Esophagus (tissue), 2 donors: Measurements from ENCODE around the gene TMCC1. TPM values are rescaled to one million over a fixed set of nuclear protein-coding genes. Genes with fewer than 3 reads are reported as not detected.

Source experiments
- H3K27ac ChIP-seq, 2 donors: one replicate each; pipeline ENCODE4 v1.5.1; 2013; ENCODE audit warnings: low read depth in 2 of 2, mild to moderate bottlenecking in 2 of 2, inconsistent platforms in 1 of 2, low read length in 1 of 2, moderate library complexity in 1 of 2
- H3K27me3 ChIP-seq, 2 donors: one replicate each; pipeline ENCODE4 v1.6.1; 2013; ENCODE audit warnings: low read length in 2 of 2, control low read depth in 1 of 2, mild to moderate bottlenecking in 1 of 2; ENCODE audit not compliant: insufficient read depth in 2 of 2, control insufficient read depth in 1 of 2
- H3K36me3 ChIP-seq, 2 donors: one replicate each; pipeline ENCODE4 v1.6.1; 2013; ENCODE audit warnings: low read length in 1 of 2; ENCODE audit not compliant: control insufficient read depth in 2 of 2, insufficient read depth in 2 of 2
- H3K4me1 ChIP-seq, 2 donors: one replicate each; pipeline ENCODE4 v1.6.1; 2013; ENCODE audit warnings: low read length in 1 of 2; ENCODE audit not compliant: control insufficient read depth in 2 of 2, insufficient read depth in 2 of 2
- H3K4me3 ChIP-seq, 2 donors: one replicate each; pipeline ENCODE4 v1.5.1; 2013; ENCODE audit warnings: low read length in 2 of 2, mild to moderate bottlenecking in 2 of 2, low read depth in 1 of 2, moderate library complexity in 1 of 2
- H3K9me3 ChIP-seq, 2 donors: one replicate each; pipeline ENCODE4 v1.6.1; 2013; ENCODE audit warnings: mild to moderate bottlenecking in 2 of 2, low read depth in 1 of 2, low read length in 1 of 2, moderate library complexity in 1 of 2; ENCODE audit not compliant: control insufficient read depth in 2 of 2, insufficient read depth in 1 of 2
- whole genome bisulfite sequencing, 2 donors: extraction: QIAGEN DNeasy Blood & Tissue Kit; methylation state at CpG; one replicate each; pipeline ENCODE4 v1.1.7; 2013; 5-methylcytosine and 5-hydroxymethylcytosine counted together
- polyA plus RNA-seq, 2 donors: library from polyadenylated mRNA; stranded (reverse); fragments of 200-250 nt; gene quantifications; one replicate each; pipeline ENCODE4 v1.2.3, GENCODE V29; 2013
- donor health status: healthy with polysubstance abuse.
- donor health status: Bipolar disorder and iron deficiency.

The TMCC1 gene
- polyA plus RNA-seq, 2 donors = 8.4 to 9.5 TPM

DNA sequence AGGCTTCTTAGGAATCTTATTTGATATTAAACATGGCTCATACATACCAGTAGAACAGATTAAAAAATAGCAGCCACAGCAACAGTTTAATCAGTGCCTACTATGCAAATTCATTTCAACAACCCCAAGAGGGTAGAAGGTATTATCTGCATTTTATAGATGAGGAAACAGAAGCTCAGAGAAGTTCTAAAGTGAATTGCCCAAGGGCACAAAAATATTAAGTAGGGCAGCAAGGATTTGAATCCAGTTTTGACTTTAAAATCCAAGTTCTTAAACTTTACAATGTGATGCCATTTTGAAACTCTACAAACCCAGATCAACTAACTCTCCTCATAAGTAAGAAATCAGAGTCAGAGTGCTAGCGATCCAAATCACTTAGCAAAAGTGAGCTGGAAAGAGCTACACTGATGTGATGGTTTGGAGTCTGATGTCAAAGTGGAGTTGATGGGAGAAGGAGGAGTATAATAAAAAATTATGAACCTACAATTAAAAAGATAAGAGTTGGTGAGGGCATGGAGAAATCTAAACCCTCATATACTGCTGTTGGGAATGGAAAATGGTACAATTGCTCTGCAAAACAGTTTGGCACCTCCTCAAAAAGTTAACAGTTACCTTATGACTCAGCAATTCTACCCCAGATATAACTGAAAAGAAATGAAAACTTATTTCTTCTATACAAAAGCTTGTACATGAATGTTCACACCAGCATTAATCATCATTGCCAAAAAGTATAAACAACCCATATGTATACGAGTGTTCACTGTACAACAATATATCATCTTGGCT is 236.1 kb downstream of the TMCC1 start:
- no peak overlapping the region for H3K27ac ChIP-seq
- 56 to 66% methylated on average over 2 of the region's 2 CpGs for WGBS, 2 donors
- H3K4me1 ChIP-seq = no peaks in the 10 kb centered on the region
- no peaks in the 10 kb centered on the region for H3K36me3 ChIP-seq
- no peak overlapping the region for H3K4me3 ChIP-seq
- H3K9me3 ChIP-seq = no peaks in the 10 kb centered on the region
- H3K27me3 ChIP-seq = no peaks in the 10 kb centered on the region

DNA sequence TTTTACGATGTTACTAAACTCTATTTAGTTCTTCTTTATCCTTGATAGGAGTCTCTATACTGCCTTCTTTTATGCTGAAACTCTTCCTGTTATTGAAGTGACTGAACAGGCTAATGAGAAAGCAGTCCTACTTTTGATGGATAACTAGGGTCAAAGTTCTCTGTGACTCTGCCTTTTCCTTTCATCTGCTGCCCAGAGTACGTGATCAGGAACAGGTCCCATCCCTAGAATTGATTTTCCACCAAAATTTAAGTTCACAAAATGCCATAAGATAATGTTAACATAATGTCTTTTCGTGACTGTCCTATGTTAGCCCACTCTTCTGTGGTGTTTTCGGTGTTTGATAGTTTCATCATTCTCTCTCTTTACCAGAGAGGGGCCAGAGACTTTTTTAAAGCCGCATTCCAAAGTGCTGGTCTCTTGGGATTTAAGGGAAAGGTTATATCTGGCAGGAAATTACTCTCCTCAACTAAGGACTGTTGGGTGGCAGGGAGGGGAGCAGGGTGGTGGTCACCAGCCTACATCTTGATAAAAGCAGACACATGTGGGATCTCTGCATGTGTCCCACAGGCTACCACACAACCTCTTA is 236.8 kb downstream of the TMCC1 start:
- 80 to 89% methylated on average over 5 of the region's 5 CpGs for WGBS, 2 donors
- H3K36me3 ChIP-seq = no peaks in the 10 kb centered on the region
- H3K4me3 ChIP-seq = no peak overlapping the region
- no peaks in the 10 kb centered on the region for H3K9me3 ChIP-seq
- H3K27ac ChIP-seq = no peak overlapping the region
- no peaks in the 10 kb centered on the region for H3K4me1 ChIP-seq
- no peaks in the 10 kb centered on the region for H3K27me3 ChIP-seq

DNA sequence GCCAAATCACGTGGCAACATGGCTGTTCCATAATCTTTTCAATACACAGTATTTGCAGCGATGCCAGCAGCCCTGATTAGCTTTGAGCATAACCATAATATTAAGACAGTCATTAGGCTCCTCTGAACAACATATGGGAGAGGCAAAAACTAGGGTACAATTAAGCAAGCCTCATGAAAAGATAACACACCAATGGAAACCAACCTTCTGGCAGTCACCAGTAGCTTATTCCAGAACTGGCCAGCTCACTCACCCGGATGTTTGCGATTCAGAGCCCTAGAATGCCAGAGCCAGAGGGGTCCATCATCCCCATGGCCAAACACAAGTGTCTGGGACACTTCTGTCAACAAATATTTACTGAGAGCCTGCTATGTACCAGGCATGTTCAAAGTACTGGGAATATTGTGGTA is 238.2 kb downstream of the TMCC1 start:
- Histone ChIP-seq H3K27me3 (no peaks in the 10 kb centered on the region), H3K9me3 (no peaks in the 10 kb centered on the region), H3K4me3 (no peak overlapping the region), H3K27ac (no peak overlapping the region), H3K36me3 (peaks cover 0 to 6% of the 10 kb centered on the region in 2 donors), H3K4me1 (no peaks in the 10 kb centered on the region)
- WGBS, 2 donors = 81 to 90% methylated on average over 4 of the region's 4 CpGs

DNA sequence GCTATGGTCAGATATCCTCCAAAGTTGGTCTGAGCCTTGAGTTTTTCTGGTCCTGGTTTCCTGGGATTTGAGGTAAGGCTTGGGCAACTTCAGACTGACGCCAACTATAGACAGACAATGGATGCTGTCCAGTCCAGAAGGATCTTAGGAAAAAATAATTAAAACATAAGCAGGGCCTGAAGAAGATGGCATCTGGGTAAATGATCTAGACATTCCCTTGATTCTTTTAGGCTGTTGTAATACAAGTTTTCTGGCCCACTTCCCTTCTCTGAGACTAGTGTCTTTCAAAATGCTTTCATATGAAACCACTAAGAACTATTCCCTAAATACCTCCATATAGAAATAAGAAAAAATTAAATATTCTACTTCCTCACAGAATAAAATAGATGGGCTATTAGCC is 239.4 kb downstream of the TMCC1 start:
- 84 to 97% methylated on average over 1 of the region's 1 CpG for WGBS, 2 donors
- H3K27ac ChIP-seq = no peak overlapping the region
- no peaks in the 10 kb centered on the region for H3K9me3 ChIP-seq
- H3K36me3 ChIP-seq = peaks cover 0 to 6% of the 10 kb centered on the region in 2 donors
- no peaks in the 10 kb centered on the region for H3K27me3 ChIP-seq
- no peak overlapping the region for H3K4me3 ChIP-seq
- no peaks in the 10 kb centered on the region for H3K4me1 ChIP-seq

DNA sequence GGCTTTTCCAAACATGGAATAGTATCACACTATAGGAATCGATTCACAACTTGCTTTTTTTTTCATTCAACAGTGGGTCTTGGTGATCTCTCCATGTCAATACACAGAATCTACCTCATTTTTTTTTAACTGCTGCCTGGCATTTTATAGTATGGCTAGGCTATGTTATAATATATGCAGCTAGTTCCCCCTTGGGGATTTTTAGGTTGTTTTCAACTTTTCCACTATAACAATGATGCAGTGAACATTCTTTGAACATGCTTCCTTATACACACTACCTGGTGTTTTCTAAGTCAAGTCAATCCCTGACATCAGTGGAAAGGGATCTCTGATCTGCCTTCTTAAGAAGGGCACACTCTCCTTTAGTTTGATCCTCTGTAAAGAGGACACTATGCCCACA is 240.5 kb downstream of the TMCC1 start:
- Histone ChIP-seq H3K4me1 (no peaks in the 10 kb centered on the region), H3K27me3 (no peaks in the 10 kb centered on the region), H3K36me3 (peaks cover 0 to 6% of the 10 kb centered on the region in 2 donors), H3K4me3 (no peak overlapping the region), H3K9me3 (no peaks in the 10 kb centered on the region), H3K27ac (no peak overlapping the region)
- 86 to 87% methylated on average over 1 of the region's 1 CpG for WGBS, 2 donors

DNA sequence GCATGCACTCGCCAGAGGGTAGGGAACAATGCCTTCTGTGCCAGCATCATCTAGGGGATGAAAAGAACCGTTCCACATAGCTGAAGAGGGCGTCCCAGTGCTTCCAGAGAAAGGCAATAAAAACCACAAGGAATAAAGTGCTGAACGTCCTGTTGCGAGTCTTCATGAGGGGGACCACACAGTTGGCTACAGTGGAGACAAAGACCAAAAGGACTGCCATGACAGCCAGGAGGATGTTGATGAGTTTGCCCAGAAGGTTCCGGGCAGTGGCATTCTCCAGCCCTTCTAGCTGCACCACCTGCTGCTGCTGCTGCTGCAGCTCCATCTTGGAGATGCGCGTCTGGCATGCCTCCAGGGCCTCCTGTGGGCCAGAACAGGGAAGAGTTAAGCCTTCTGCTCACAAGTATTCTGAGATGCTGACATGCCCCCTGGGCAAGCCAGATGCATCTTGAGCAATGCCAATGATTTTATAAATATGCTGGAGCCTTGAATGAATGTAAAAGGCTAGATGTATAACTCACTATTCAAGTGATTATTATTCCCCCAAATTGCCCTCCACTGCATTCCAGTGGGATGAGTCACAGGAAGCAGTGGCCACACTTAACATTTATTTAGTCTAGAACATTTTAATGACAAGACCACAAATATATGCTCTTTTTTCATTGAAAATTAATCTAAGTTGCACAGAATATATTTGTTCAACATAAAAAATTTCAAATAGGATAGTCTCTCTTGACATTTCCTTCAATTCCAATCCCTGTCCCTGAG is 241.9 kb downstream of the TMCC1 start:
- no peaks in the 10 kb centered on the region for H3K4me1 ChIP-seq
- no peak overlapping the region for H3K4me3 ChIP-seq
- peaks cover 0 to 6% of the 10 kb centered on the region in 2 donors for H3K36me3 ChIP-seq
- H3K27me3 ChIP-seq = no peaks in the 10 kb centered on the region
- WGBS, 2 donors = 60 to 74% methylated on average over 8 of the region's 8 CpGs
- H3K9me3 ChIP-seq = no peaks in the 10 kb centered on the region
- no peak overlapping the region for H3K27ac ChIP-seq

DNA sequence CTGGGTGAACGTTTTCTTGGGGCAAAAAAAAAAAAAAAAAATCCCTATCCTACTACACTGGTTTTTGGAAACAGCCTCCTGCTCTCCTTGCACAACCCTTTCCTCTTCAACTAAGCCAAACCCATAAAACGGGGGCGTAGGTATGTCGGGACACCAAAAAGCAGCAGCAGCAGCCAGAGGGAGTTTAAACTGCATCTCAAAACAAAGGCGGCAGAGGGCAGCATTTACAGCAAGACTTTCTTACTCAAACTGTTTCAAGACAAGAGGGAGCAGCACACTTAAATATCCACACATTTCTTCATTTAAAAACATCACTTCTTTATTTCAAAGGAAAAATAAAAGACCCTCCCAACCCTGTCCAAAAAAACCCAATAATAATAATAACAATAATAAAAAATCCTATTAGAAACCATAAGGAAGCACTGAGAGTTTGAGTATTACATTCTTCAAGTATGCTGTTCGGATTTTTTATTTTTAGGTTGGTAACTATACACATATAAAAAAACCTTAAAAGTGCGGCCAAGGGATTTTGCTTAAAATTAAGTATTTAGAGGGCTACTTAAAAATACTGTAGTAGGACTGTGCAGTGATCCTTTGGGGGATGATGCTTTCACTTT is 243.1 kb downstream of the TMCC1 start:
- H3K27ac ChIP-seq = no peak overlapping the region
- H3K27me3 ChIP-seq = no peaks in the 10 kb centered on the region
- no peak overlapping the region for H3K4me3 ChIP-seq
- H3K4me1 ChIP-seq = no peaks in the 10 kb centered on the region
- H3K36me3 ChIP-seq = peaks cover 0 to 6% of the 10 kb centered on the region in 2 donors
- 27 to 30% methylated on average over 7 of the region's 7 CpGs for WGBS, 2 donors
- H3K9me3 ChIP-seq = no peaks in the 10 kb centered on the region

DNA sequence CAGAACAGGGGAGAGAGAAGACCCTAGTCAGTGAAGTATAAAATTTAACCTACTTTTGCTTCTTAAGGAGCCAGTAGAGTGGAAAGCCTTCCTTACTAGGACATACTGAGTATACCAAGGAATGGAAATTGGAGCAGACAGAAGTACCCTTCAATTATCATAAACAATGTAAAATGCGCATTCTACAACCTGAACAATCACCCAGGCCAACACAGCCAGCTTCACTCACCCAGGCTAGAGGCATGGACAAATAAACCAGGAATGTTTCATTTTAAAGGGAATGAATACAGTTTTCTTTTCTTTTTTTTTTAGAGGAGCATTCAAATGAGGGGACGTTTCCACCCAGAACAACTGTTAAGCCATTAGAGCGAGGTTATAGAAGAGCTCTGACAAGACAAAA is 245.1 kb downstream of the TMCC1 start:
- no peaks in the 10 kb centered on the region for H3K4me1 ChIP-seq
- no peak overlapping the region for H3K4me3 ChIP-seq
- peaks cover 0 to 6% of the 10 kb centered on the region in 2 donors for H3K36me3 ChIP-seq
- H3K27me3 ChIP-seq = no peaks in the 10 kb centered on the region
- H3K9me3 ChIP-seq = no peaks in the 10 kb centered on the region
- WGBS, 2 donors = 87 to 88% methylated on average over 3 of the region's 3 CpGs
- H3K27ac ChIP-seq = no peak overlapping the region

DNA sequence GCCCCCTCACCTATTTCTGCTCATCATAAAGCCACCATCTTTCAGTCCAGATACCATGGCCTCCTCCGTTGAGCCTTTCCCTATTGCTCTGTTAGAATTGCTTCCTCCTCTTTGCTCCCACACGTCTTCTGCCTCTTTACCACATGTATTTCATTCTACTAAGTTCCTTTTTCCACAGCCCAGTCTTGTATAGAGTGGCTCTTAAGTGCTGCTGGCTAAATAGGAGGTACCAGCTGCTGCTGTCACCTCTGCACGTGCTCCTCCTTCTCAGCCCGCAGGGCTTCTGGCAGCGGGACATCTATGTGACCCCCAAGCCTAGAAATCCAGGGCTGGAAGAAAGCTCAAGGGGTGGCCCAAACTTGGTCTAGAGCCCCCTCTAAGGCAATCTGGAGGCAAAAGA is 248.2 kb downstream of the TMCC1 start:
- Histone ChIP-seq H3K9me3 (no peaks in the 10 kb centered on the region), H3K36me3 (no peaks in the 10 kb centered on the region), H3K4me1 (no peaks in the 10 kb centered on the region), H3K4me3 (no peak overlapping the region), H3K27ac (no peak overlapping the region), H3K27me3 (no peaks in the 10 kb centered on the region)
- 68 to 74% methylated on average over 5 of the region's 5 CpGs for WGBS, 2 donors
